ENCODE measurements around the gene MORN1. TPM values are rescaled to one million over a fixed set of nuclear protein-coding genes. Genes with fewer than 3 reads are reported as not detected.

The MORN1 gene
- polyA plus RNA-seq, 1 experiment = 3.7 TPM

DNA sequence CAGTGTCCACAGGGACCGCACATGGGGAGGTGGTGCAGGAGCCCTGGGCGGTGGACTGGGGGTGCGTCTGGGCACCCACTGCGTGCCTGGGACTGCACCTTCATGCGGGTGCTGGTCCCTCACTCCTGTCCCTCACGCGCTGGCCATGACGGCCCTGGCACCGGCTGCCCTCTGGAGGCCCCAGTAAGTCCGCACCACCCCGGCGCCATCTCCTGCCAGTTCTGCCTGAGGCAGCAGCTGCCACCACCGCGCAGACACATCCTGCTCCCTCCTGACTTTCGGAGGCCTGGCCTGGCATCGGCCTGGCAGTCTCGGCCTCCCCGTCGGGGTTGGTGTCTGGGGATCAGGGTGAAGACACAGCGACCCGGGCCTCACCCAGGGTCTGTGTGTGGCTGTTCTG is 64.8 kb downstream of the MORN1 start:
- ChIA-PET POLR2A (no interaction called here), CTCF (interaction anchor here (0.7 to 1.8 kb wide), 2 partner anchors 11 to 132 kb away, joined by 3 to 4 read pairs; partner anchors contain the start of gene FAAP20)
- no peak for DNase-seq (ENCODE audit: low read depth)
- H3K36me3 ChIP-seq (ENCODE audit: control insufficient read depth, insufficient read depth, low read length) = no peaks in the 10 kb centered on the region
- peaks cover 3% of the 10 kb centered on the region for H3K27me3 ChIP-seq (ENCODE audit: control insufficient read depth, insufficient read depth, low read length)
- TF ChIP-seq, protein P1, sequence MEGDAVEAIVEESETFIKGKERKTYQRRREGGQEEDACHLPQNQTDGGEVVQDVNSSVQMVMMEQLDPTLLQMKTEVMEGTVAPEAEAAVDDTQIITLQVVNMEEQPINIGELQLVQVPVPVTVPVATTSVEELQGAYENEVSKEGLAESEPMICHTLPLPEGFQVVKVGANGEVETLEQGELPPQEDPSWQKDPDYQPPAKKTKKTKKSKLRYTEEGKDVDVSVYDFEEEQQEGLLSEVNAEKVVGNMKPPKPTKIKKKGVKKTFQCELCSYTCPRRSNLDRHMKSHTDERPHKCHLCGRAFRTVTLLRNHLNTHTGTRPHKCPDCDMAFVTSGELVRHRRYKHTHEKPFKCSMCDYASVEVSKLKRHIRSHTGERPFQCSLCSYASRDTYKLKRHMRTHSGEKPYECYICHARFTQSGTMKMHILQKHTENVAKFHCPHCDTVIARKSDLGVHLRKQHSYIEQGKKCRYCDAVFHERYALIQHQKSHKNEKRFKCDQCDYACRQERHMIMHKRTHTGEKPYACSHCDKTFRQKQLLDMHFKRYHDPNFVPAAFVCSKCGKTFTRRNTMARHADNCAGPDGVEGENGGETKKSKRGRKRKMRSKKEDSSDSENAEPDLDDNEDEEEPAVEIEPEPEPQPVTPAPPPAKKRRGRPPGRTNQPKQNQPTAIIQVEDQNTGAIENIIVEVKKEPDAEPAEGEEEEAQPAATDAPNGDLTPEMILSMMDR (IDR thresholded peaks at IDR 0.05; ENCODE audit: insufficient read depth, low read depth, low read length) = no peak
- no peak overlapping the region for H3K4me3 ChIP-seq (ENCODE audit: low read depth, low read length)

DNA sequence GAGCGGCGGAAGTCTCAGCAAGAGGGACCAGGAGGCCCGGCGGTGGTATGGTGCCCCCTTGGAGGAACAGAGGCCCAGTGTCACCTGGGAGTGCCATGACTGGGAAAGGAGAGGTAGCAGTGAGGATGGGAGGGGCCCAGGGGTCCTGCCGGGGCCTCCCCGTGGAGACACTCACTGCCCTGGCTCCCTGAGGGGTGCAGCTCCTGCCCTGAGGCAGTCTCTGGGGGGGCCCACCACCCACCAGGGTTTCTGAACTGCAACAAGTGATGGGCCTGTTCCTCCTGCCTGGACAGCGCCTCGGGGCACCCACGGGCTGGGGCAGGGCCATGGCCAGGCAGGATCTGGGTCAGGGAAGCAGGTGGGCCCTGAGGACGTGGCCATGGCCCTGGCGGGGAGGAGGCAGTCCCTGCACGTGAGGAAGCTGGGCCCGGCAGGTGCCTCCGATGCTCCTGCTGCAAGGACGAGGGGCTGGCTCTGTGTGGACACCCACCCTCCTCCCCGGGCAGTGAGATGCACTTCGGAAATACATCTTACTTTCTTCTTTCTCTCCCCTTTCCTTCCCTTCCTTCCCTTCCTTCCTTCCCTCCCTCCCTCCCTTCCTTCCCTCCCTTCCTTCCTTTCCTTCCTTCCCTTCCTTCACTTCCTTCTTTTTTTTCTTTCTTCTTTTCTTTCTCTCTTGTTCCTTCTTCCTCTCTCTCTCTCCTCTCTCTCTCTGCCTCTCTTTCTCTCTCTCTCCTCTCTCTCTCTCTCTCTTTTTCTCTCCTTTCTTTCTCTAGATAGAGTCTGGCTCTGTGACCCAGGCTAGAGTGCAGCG is 66.6 kb downstream of the MORN1 start:
- DNase-seq (ENCODE audit: low read depth) = no peak
- H3K27me3 ChIP-seq (ENCODE audit: control insufficient read depth, insufficient read depth, low read length) = peaks cover 3% of the 10 kb centered on the region
- CTCF ChIA-PET = interaction anchor here (0.7 to 1.8 kb wide), 2 partner anchors 9 to 40 kb away, joined by 3 to 4 read pairs; no protein-coding TSS in a partner anchor
- no peaks in the 10 kb centered on the region for H3K36me3 ChIP-seq (ENCODE audit: control insufficient read depth, insufficient read depth, low read length)
- H3K4me3 ChIP-seq (ENCODE audit: low read depth, low read length) = no peak overlapping the region
- POLR2A ChIA-PET = no interaction called here
- TF ChIP-seq, protein P1 (IDR thresholded peaks at IDR 0.05; ENCODE audit: insufficient read depth, low read depth, low read length) = no peak

DNA sequence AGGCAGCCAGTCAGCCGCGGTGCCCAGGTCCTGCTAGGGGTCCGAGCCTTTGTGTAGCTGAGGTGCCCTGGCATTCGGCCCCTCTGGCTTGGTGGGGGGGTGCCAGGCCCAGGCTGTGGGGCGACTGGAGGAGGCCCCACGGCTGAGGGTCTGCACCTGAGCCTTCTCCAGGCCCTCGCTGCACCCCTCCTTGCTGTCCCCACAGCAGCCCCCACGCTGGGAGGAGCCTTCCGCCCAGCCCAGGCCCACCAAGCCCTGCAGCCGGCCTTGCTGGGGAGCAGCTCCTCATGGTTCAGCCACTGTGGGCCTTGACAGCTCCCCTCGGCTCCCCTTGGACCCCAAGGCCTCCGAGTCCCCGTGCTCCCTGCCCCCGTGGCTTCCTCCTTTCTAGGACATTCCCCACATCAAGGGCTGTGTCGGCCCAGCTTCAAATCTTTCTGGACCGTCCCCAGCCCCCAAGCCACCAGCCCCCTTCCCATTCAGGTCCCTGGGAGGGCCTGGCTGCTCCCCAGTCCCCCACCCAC is 67.8 kb downstream of the MORN1 start:
- H3K4me3 ChIP-seq (ENCODE audit: low read depth, low read length) = no peak overlapping the region
- ChIA-PET POLR2A (no interaction called here), CTCF (interaction anchor here (1.0 to 1.4 kb wide), 2 partner anchors 23 to 129 kb away, joined by 3 to 5 read pairs; partner anchors contain the start of gene FAAP20)
- H3K36me3 ChIP-seq (ENCODE audit: control insufficient read depth, insufficient read depth, low read length) = no peaks in the 10 kb centered on the region
- TF ChIP-seq, protein P1 (IDR thresholded peaks at IDR 0.05; ENCODE audit: insufficient read depth, low read depth, low read length) = no peak
- DNase-seq (ENCODE audit: low read depth) = no peak
- H3K27me3 ChIP-seq (ENCODE audit: control insufficient read depth, insufficient read depth, low read length) = peaks cover 3% of the 10 kb centered on the region

DNA sequence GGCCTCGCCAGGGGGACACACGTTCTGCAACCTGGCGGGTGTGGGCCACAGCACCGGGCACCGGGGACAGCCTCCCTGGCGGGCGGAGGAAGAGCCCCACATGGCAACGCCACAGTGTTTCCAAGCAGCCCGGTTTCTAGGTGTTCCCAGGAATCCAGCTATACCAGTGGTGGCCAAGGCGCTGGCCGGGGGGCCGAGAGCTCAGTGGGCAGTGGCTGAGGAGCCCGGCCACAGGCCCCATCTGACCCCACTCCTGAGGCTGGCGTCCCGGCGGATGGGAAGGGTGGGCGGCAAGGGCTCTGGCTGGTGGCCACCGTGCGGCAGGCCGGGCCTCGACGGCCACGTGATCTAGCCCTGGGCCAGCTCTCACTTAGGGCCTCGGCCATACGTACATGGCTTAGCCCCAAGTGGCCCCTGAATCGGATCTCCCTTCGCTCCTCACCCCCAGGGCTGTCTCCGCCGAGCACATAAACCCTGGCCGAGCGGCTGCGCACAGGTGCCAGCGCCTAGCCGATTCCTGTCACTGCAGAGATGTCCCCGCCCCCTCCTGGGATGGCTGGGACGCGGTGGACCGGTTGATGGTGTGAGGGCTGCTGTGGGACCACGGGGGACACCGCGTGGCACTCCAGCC is 68.7 kb downstream of the MORN1 start:
- Histone ChIP-seq H3K4me3 (ENCODE audit: low read depth, low read length) (no peak overlapping the region), H3K36me3 (ENCODE audit: control insufficient read depth, insufficient read depth, low read length) (no peaks in the 10 kb centered on the region), H3K27me3 (ENCODE audit: control insufficient read depth, insufficient read depth, low read length) (peaks cover 3% of the 10 kb centered on the region)
- TF ChIP-seq, protein P1 (IDR thresholded peaks at IDR 0.05; ENCODE audit: insufficient read depth, low read depth, low read length) = no peak
- no peak for DNase-seq (ENCODE audit: low read depth)
- ChIA-PET POLR2A (no interaction called here), CTCF (interaction anchor here (1.0 to 1.5 kb wide), 4 partner anchors 11 to 128 kb away, joined by 3 to 5 read pairs (median 3); partner anchors contain the start of gene FAAP20)

DNA sequence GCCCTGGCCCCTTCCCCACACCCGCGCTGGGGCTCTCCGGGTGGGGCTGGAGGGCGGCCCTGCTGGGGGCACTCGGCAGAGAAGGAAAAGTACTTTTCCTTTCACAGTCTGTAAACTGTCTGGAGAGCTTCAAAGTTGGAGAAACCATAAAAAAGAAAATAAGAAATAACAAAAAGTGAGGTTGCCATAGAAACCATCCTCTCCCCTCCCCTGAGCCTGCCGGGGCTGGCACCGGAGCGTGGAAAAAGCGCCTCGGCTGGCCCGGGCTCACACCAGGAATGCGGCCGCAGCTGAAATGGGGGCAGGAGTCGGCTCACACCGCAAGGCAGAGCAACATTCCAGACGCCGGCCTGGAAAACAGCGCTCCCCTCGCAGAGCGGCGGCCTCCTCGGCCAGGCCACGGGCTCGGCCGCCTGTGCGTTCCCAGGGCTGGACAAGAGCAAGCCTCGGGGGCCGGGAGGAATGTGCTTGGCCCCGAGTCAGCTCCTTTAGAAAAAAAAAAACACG is 69.2 kb downstream of the MORN1 start:
- TF ChIP-seq, protein P1 (IDR thresholded peaks at IDR 0.05; ENCODE audit: insufficient read depth, low read depth, low read length) = peak; percentile 30; the same call in 1 of the 2 replicates
- ChIA-PET CTCF (interaction anchor here (1.2 to 1.5 kb wide), 3 partner anchors 10 to 127 kb away, joined by 3 to 5 read pairs (median 3); partner anchors contain the start of gene FAAP20), POLR2A (no interaction called here)
- H3K4me3 ChIP-seq (ENCODE audit: low read depth, low read length) = no peak overlapping the region; the same call in 1 of the 2 replicates
- H3K36me3 ChIP-seq (ENCODE audit: control insufficient read depth, insufficient read depth, low read length) = no peaks in the 10 kb centered on the region
- peak; percentile 76 for DNase-seq (ENCODE audit: low read depth)
- peaks cover 3% of the 10 kb centered on the region for H3K27me3 ChIP-seq (ENCODE audit: control insufficient read depth, insufficient read depth, low read length)
